H1 (cell line): Measurements from ENCODE around the gene COQ8A. TPM values are rescaled to one million over a fixed set of nuclear protein-coding genes. Genes with fewer than 3 reads are reported as not detected.
A peak's percentile ranks its signal among the peaks of the same experiment; 100 is the strongest.

Source experiments
- ASH2L ChIP-seq: fragments of 200-600, 300-600 bp; sonication (generic); IDR thresholded peaks from one replicate; pipeline ENCODE4 v1.7.1; 2017; ENCODE audit warnings: low read length
- ATF2 ChIP-seq: IDR thresholded peaks from 2 replicates; pipeline ENCODE4 v1.6.1; 2012; ENCODE audit warnings: low read length, inconsistent platforms
- CREB1 ChIP-seq: IDR thresholded peaks from 2 replicates; pipeline ENCODE4 v1.6.1; 2012; ENCODE audit warnings: inconsistent platforms
- RFX5 ChIP-seq: IDR thresholded peaks from 2 replicates; pipeline ENCODE4 v1.6.1; 2011; ENCODE audit warnings: low read depth, low read length, improper control_type of control experiment, borderline replicate concordance
- TAF1 ChIP-seq: IDR thresholded peaks from 2 replicates; pipeline ENCODE4 v1.6.1; 2011; ENCODE audit warnings: mild to moderate bottlenecking, low read depth, low read length
- TCF12 ChIP-seq: IDR thresholded peaks from 2 replicates; pipeline ENCODE4 v1.6.1; 2011; ENCODE audit warnings: low read depth, mild to moderate bottlenecking, low read length
- polyA plus RNA-seq, 7 experiments: library from polyadenylated mRNA; depleted of rRNA in 3 of 7; stranded (reverse) in 5 of 7; unstranded in 2 of 7; fragments of >200 nt in 5 of 7; fragments of 200-250 nt in 2 of 7; gene quantifications; 1 replicate in 5 of 7; 2 replicates in 1 of 7; 4 replicates in 1 of 7; pipeline versions ENCODE4 v1.2.1 to v1.2.3, GENCODE V29; 2011 to 2013; ENCODE audit warnings: missing spikeins in 2 of 7, mixed read lengths in 2 of 7
- total RNA-seq: library from RNA; stranded (reverse); fragmentation: NEBNext Ultra II Directional; extraction: Animal tissue kit (Norgen Biotek cat#: 25700); gene quantifications from 2 replicates; pipeline ENCODE4 v1.2.1, GENCODE V29; 2021

Gene COQ8A
- total and polyA plus RNA-seq, 2 of the 8 experiments (the other 6 are each of a cell fraction or from before 2014, with no cell fraction given) = 28.5 to 38.9 TPM

- TF ChIP-seq ASH2L = no peak
- peak; percentile 63 for TF ChIP-seq TAF1
- no peak for TF ChIP-seq RFX5
- TF ChIP-seq ATF2 = no peak
- 0 out of 2 replicates have a peak, but pooled peaks have one; percentile 55 for TF ChIP-seq TCF12
- peak; percentile 46; the same call in 1 of the 2 replicates for TF ChIP-seq CREB1
Observed at GRCh38 chr1:226940029-226940805, at the start of gene COQ8A (continued).
